GM23248 (cell line): ENCODE results near the gene GMEB2.

ENCODE experiments used
- EZH2 ChIP-seq: fragments of 200-600 bp; sonication (generic); IDR thresholded peaks from 2 replicates; pipeline ENCODE4 v1.6.1; 2018; ENCODE audit warnings: antibody characterized with exemption, mild to moderate bottlenecking; ENCODE audit not compliant: insufficient read depth, poor library complexity, severe bottlenecking
- EZH2phosphoT487 ChIP-seq: fragments of 200-600 bp; sonication (generic); IDR thresholded peaks from 2 replicates; pipeline ENCODE4 v1.6.1; 2018; ENCODE audit warnings: antibody characterized with exemption, moderate library complexity, mild to moderate bottlenecking, low read depth; ENCODE audit not compliant: insufficient read depth

GRCh38 chr20:63591147-63591533, 35.8 kb downstream of the GMEB2 start:
- no peak for TF ChIP-seq EZH2
- TF ChIP-seq EZH2phosphoT487 = no peak
